ENCODE data around the gene MAN1B1. TPM values are rescaled to one million over a fixed set of nuclear protein-coding genes. Genes with fewer than 3 reads are reported as not detected.

Gene MAN1B1
- total and polyA plus RNA-seq, 4 experiments from 2014 or later = 35.4 to 71.0 (median 50.4) TPM

DNA sequence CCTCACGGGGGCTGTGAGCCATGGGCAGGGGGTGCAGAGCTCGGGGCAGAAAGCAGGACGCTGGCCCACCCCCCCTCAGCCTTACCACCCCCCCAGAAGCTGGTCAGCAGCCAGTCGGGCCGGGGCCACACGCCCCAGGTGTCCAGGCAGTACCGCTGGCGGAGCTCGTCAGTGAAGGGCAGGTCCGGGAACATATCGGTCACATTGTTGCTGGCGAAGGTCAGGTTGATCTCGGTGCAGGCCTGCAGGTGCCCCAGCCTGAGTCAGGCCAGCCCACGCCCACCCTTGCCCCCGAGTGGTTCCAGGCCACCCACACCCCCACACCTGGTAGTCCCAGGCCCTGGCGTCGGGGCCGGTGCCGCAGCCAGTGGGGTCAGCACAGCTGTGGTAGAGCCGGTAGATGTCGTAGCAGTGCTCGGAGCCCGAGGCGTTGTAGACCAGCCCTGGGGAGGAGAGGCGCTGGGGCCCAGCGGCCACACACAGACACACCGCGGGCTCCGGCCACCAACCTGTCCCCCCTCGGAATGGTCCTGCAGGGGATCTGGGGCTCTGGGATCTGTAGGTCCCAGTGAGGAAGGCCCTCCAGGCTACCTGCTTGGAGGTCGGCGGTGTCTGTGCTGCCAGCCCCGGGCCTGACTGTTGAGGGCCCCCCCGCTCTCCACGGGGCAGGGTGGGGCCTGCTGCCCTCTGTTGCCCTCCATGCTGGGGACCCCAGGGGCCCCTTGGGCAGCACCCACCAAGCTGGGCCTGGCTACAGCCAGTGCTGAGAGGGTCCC lies 25.2 kb downstream of the MAN1B1 start:
- H3K27ac Mint-ChIP-seq = peak overlapping the region in 3 of 7 donors; percentile 29 to 61 (median 30)
- H3K27me3 ChIP-seq (ENCODE audit: insufficient read depth, low read length) = no peaks in the 10 kb centered on the region
- H3K27me3 Mint-ChIP-seq = no peaks in the 10 kb centered on the region
- peaks cover 16% of the 10 kb centered on the region for H3K4me1 ChIP-seq (ENCODE audit: insufficient read depth, low read length)
- no peaks in the 10 kb centered on the region for H3K9me3 Mint-ChIP-seq
- no peaks in the 10 kb centered on the region for H3K9me3 ChIP-seq (ENCODE audit: control insufficient read depth in 1 of 2, low read length in 2 of 2)
- no peak for DNase-seq
- peaks cover 16% of the 10 kb centered on the region for H3K36me3 ChIP-seq (ENCODE audit: insufficient read depth, low read length)
- peaks cover 0 to 15% of the 10 kb centered on the region in 2 donors for H3K36me3 Mint-ChIP-seq
- H3K4me3 Mint-ChIP-seq = no peak overlapping the region
- ChIA-PET CTCF (ENCODE audit: partially characterized antibody) (interaction anchor here (2.4 to 2.6 kb wide), 2 partner anchors 16 to 115 kb away, joined by 6 to 13 read pairs; partner anchors contain the start of gene RNF224), POLR2A (ENCODE audit: partially characterized antibody) (interaction anchor here (1.3 to 3.6 kb wide), 4 partner anchors 16 to 105 kb away, joined by 3 to 36 read pairs (median 16); partner anchors contain the start of gene MAN1B1)
- intact Hi-C loops (cut with micrococcal nuclease) = no loop called here
- peaks cover 0 to 9% (median 2%) of the 10 kb centered on the region in 4 donors for H3K4me1 Mint-ChIP-seq
- H3K27ac ChIP-seq (ENCODE audit: low read depth, low read length) = no peak overlapping the region
- no peak overlapping the region for H3K4me3 ChIP-seq (ENCODE audit: low read length in 2 of 2)

DNA sequence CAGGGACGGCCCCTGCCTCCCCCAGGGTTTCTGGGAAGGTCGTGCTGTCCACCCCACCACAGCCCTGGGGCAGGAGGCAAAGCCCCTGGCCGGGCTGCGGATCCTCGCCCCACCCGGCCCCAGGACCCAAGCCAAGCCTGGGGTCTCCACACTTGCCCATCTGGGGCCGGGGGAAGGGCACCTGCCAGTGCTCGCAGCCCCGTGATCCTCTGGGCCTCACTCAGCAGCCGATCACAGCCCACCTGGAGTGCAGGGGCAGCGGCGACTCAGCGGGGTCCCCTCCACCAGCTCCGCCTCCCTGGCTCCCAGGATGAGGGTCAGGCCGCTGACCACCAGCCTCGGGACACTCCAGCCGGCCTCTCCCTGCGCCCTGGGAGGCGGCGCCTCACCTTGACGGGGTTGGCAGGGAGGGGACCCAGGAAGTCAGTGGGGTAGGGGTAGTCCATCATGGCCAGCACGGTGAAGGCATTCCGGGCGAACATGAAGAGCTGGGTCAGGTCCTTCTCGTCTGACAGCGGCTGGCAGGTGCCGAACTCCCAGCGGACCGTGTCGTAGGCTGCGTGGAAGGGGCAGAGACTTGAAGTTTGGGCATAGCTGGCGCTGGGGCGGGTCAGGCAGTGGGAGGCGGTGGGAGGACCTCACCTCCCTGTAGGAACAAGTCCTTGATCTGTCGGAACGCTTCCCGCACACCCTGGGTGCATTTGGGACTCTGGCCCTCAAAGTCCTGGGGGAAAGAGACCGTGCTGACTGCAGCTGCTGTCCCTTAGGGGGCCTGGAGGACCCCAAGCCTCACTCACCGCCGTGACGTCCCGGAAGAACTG lies 26.0 kb downstream of the MAN1B1 start:
- no peaks in the 10 kb centered on the region for H3K27me3 ChIP-seq (ENCODE audit: insufficient read depth, low read length)
- no peak overlapping the region for H3K4me3 ChIP-seq (ENCODE audit: low read length in 2 of 2)
- intact Hi-C loops (cut with micrococcal nuclease) = no loop called here
- peaks cover 16% of the 10 kb centered on the region for H3K4me1 ChIP-seq (ENCODE audit: insufficient read depth, low read length)
- peaks cover 13% of the 10 kb centered on the region for H3K36me3 ChIP-seq (ENCODE audit: insufficient read depth, low read length)
- Mint-ChIP-seq H3K27me3 (no peaks in the 10 kb centered on the region), H3K36me3 (peaks cover 0 to 15% of the 10 kb centered on the region in 2 donors), H3K27ac (peak overlapping the region in 4 of 7 donors; percentile 50 to 82 (median 67)), H3K9me3 (no peaks in the 10 kb centered on the region), H3K4me1 (peaks cover 0 to 9% (median 2%) of the 10 kb centered on the region in 4 donors), H3K4me3 (peak overlapping the region in 7 of 8 donors; percentile 61 to 78 (median 67))
- CTCF ChIA-PET (ENCODE audit: partially characterized antibody) = interaction anchor here (2.4 to 2.6 kb wide), 2 partner anchors 17 to 114 kb away, joined by 6 to 13 read pairs; partner anchors contain the start of gene RNF224
- no peaks in the 10 kb centered on the region for H3K9me3 ChIP-seq (ENCODE audit: control insufficient read depth in 1 of 2, low read length in 2 of 2)
- no peak for DNase-seq
- peak overlapping the region; percentile 26 for H3K27ac ChIP-seq (ENCODE audit: low read depth, low read length)
- POLR2A ChIA-PET (ENCODE audit: partially characterized antibody) = interaction anchor here (0.7 to 3.6 kb wide), 8 partner anchors 17 to 305 kb away, joined by 3 to 36 read pairs (median 6); partner anchors contain the start of genes MAN1B1, RABL6, TUBB4B and UAP1L1

DNA sequence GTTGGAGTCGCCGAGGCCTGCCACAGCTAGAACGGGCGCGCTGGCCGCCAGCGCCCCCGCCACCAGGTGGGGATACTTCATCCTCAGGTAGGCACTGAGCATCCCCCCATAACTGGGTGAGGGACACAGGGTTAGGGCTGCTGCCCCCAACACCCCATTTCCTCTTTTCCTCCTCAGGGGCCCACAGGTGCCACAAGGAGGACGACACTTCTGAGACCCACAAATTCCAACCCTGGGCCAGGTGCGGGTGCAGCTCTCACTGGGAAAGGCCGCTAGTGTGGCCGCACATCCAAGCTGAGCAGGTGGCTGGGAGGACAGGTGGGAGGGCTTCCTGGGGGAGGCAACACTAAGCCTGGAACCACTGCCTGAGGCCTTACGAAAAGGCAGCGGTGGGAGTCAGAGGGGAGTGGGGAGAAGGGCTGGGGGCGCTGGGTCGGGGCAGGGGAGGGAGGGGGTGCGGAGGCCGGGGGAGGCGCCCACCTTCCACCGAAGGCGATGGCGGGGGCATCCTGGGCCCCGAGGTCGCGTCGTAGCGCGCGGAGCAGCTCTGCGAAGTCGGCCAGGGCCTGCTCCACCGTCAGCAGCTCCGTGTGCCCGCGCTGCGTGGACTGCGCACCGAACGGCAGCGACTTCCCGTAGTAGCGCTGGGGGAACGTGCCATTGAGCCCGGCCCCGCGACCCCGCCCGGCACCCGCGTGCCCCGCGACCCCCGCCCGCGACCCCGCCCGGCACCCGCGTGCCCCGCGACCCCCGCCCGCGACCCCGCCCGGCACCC lies 26.8 kb downstream of the MAN1B1 start:
- ChIA-PET CTCF (ENCODE audit: partially characterized antibody) (interaction anchor here (2.4 to 2.6 kb wide), 2 partner anchors 18 to 113 kb away, joined by 6 to 13 read pairs; partner anchors contain the start of gene RNF224), POLR2A (ENCODE audit: partially characterized antibody) (interaction anchor here (0.6 to 3.6 kb wide), 12 partner anchors 16 to 306 kb away, joined by 3 to 36 read pairs (median 4); partner anchors contain the start of genes MAN1B1, RABL6, RNF208 and SSNA1)
- Mint-ChIP-seq H3K27ac (peak overlapping the region in 6 of 7 donors; percentile 27 to 78 (median 42)), H3K9me3 (no peaks in the 10 kb centered on the region), H3K4me1 (peaks cover 0 to 9% (median 2%) of the 10 kb centered on the region in 4 donors), H3K27me3 (no peaks in the 10 kb centered on the region), H3K36me3 (peaks cover 0 to 13% of the 10 kb centered on the region in 2 donors), H3K4me3 (peak overlapping the region; percentile 39 to 78 (median 66))
- Histone ChIP-seq H3K36me3 (ENCODE audit: insufficient read depth, low read length) (peaks cover 8% of the 10 kb centered on the region), H3K9me3 (ENCODE audit: control insufficient read depth in 1 of 2, low read length in 2 of 2) (no peaks in the 10 kb centered on the region), H3K4me1 (ENCODE audit: insufficient read depth, low read length) (peaks cover 16% of the 10 kb centered on the region), H3K27me3 (ENCODE audit: insufficient read depth, low read length) (no peaks in the 10 kb centered on the region), H3K27ac (ENCODE audit: low read depth, low read length) (peak overlapping the region; percentile 26), H3K4me3 (ENCODE audit: low read length in 2 of 2) (no peak overlapping the region)
- peak in 2 of 5 donors; percentile 19 to 40 for DNase-seq
- intact Hi-C loops (cut with micrococcal nuclease) = loop anchor here (1.0 kb wide), 1 partner anchor 18 kb away; no protein-coding TSS in a partner anchor

DNA sequence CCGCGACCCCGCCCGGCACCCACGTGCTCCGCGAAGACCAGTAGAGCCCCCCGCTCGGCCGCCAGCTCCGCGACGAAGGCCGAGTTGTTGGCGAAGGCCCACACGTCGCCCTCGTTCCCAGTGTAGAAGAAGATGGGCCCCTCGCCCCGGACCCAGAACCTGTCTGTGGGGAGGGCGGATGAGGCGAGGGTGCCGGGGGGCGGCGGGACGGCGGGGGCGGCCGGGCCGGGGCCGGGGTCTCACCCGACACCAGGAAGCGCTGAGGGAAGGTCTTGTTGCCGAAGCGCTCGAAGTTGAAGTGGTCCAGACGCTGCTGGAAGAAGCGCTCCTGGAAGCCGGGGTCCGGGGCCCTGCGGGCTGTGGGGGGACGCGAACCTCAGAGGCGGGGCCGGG lies 27.4 kb downstream of the MAN1B1 start:
- ChIA-PET CTCF (ENCODE audit: partially characterized antibody) (interaction anchor here (1.3 to 2.4 kb wide), 4 partner anchors 18 to 122 kb away, joined by 4 to 13 read pairs (median 6); partner anchors contain the start of gene MAN1B1), POLR2A (ENCODE audit: partially characterized antibody) (interaction anchor here (0.6 to 3.6 kb wide), 11 partner anchors 15 to 127 kb away, joined by 3 to 36 read pairs (median 5); partner anchors contain the start of genes MAN1B1, RNF208, SSNA1 and TUBB4B)
- H3K4me3 Mint-ChIP-seq = peak overlapping the region in 6 of 8 donors; percentile 40 to 74 (median 62)
- no peaks in the 10 kb centered on the region for H3K27me3 ChIP-seq (ENCODE audit: insufficient read depth, low read length)
- H3K9me3 ChIP-seq (ENCODE audit: control insufficient read depth in 1 of 2, low read length in 2 of 2) = no peaks in the 10 kb centered on the region
- intact Hi-C loops (cut with micrococcal nuclease) = loop anchor here (1.0 kb wide), 1 partner anchor 19 kb away; no protein-coding TSS in a partner anchor
- H3K4me1 Mint-ChIP-seq = peaks cover 0 to 14% (median 2%) of the 10 kb centered on the region in 4 donors
- DNase-seq = no peak
- H3K27ac ChIP-seq (ENCODE audit: low read depth, low read length) = peak overlapping the region; percentile 58
- no peaks in the 10 kb centered on the region for H3K9me3 Mint-ChIP-seq
- H3K4me3 ChIP-seq (ENCODE audit: low read length in 2 of 2) = peak overlapping the region in 1 of 2 donors; percentile 43
- H3K27ac Mint-ChIP-seq = no peak overlapping the region
- H3K36me3 ChIP-seq (ENCODE audit: insufficient read depth, low read length) = peaks cover 4% of the 10 kb centered on the region
- H3K27me3 Mint-ChIP-seq = no peaks in the 10 kb centered on the region
- peaks cover 0 to 7% of the 10 kb centered on the region in 2 donors for H3K36me3 Mint-ChIP-seq
- H3K4me1 ChIP-seq (ENCODE audit: insufficient read depth, low read length) = peaks cover 16% of the 10 kb centered on the region

DNA sequence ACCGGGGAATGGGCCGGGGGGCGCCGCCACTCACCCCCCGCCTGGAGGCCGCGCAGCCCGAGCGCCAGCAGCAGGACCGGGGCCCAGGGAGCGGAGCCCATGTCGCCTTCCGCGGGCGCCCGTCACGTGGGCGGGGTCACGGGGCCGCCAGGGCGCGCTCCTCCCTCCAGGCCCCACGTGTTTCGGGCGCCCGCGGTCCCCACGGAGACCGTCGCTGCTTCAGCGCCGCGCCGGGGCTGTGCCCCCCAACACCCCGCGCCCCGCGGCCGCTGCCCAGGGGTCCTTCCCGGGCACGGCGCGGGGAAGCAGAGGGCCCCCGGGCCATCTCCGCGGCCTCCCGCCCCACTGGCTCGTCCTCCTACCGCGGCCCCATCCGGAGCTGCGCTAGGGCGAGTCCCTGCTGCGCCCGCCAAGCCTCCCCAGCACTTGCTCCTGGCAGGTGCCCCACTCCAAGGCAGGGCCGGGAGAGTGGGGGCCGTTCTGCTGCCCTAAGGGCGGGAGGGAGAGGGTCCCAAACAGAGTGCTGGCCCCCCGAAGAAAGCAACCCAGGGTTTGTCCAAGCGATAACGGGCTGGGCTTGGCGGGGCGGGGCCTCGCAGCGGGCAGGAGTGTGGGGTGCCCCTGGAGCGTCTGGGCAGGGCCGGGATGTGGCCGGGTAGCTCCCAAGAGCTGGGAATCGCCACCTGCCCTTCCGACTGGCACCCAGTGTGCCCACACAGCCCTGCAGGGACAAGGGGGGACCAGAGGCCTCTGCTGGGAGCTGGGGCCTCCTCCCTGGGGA lies 28.0 kb downstream of the MAN1B1 start, which contains the start of gene DPP7:
Gene DPP7, minus strand, starts transcription at position 121 of the 781 bp plus-strand sequence. Its CDS starts 20 bp downstream, at position 101.
- H3K4me3 ChIP-seq (ENCODE audit: low read length in 2 of 2) = peak within 1 kb of the TSS in 1 of 2 donors; percentile 43
- peak within 1 kb of the TSS in 4 of 7 donors; percentile 30 to 50 (median 42) for H3K27ac Mint-ChIP-seq
- POLR2A ChIA-PET (ENCODE audit: partially characterized antibody) = interaction anchor here (0.9 to 3.6 kb wide), 11 partner anchors 13 to 126 kb away, joined by 3 to 36 read pairs (median 5); partner anchors contain the start of genes MAN1B1, RNF208, RNF224 and TUBB4B
- no peaks in the 10 kb centered on the region for H3K27me3 Mint-ChIP-seq
- peaks cover 0 to 2% (median 0%) of the 10 kb centered on the region in 8 donors for H3K9me3 Mint-ChIP-seq
- DNase-seq = peak; percentile 79 to 83 (median 80)
- intact Hi-C loops (cut with micrococcal nuclease) = loop anchor here (1.0 kb wide), 1 partner anchor 20 kb away; no protein-coding TSS in a partner anchor
- H3K4me1 Mint-ChIP-seq = peaks cover 0 to 17% (median 2%) of the 10 kb centered on the region in 4 donors
- no peaks in the 10 kb centered on the region for H3K27me3 ChIP-seq (ENCODE audit: insufficient read depth, low read length)
- CTCF ChIA-PET (ENCODE audit: partially characterized antibody) = interaction anchor here (1.0 to 1.4 kb wide), 5 partner anchors 19 to 122 kb away, joined by 3 to 7 read pairs (median 4); partner anchors contain the start of genes CYSRT1, MAN1B1 and RNF224
- peaks cover 16% of the 10 kb centered on the region for H3K4me1 ChIP-seq (ENCODE audit: insufficient read depth, low read length)
- no peaks in the 10 kb centered on the region for H3K36me3 ChIP-seq (ENCODE audit: insufficient read depth, low read length)
- H3K9me3 ChIP-seq (ENCODE audit: control insufficient read depth in 1 of 2, low read length in 2 of 2) = no peaks in the 10 kb centered on the region
- H3K27ac ChIP-seq (ENCODE audit: low read depth, low read length) = peak within 1 kb of the TSS; percentile 58
- H3K36me3 Mint-ChIP-seq = peaks cover 0 to 6% of the 10 kb centered on the region in 2 donors
- H3K4me3 Mint-ChIP-seq = peak within 1 kb of the TSS; percentile 39 to 78 (median 66)
